ENCODE data around the gene CLDN14.

Gene CLDN14

DNA sequence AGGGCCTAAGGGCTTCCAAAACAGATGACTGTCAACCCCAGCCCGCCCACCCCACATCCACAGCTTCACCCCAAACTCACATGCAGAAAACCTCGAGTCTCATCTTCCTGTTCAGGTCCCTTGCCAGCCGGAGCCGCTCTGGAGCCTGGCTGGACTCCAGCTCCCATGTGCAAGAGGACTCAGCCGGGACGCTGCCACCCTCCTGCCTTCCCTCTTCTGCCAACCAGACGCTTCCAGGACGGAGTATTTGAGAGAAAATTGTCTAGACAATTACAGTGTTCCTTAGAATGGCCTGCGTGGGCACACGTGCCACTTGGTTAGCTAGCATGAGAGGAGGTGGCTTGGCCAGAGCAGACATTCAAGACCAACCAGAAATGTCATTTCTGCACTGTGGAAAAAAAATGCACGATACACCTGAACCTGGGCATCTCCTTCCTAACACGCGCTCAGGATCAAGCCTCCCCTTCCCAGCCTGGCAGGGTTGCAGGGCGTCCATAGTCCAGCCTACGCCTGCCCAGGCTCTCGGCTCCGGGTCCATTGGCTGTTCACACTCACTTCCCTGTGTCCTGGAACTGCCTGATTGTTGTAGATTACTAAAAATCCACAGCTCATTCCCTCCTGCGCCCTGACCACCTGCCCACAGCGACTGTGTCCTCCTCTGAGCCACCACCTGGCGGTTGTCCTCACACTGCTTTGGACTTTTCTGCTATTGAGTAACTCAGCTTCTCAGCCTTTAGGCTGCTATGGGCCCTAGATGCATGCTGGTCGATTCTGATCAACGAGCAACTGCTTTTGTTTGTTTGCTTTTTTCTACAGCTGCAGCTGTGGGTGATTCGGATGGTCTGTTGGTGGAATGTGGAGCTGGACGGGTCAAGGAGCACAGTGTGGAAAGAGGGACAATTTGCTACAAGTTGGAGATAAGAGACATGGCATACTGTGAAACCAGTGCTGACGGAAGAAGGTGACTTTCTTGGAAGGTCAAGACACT is at the start of gene CLDN14:
Gene CLDN14, minus strand, starts transcription at position 708 of the 988 bp plus-strand sequence. CDS start 18,427 bp downstream, outside the sequence.
- TF ChIP-seq CTCF (IDR thresholded peaks at IDR 0.05; ENCODE audit: insufficient read depth, missing control alignments): no peak
- DNase-seq (ENCODE audit: insufficient read length, low spot score) (no peak), FAIRE-seq (no peak)

GRCh38 chr21:36528716-36529115 is 48.8 kb upstream of the CLDN14 start:
- TF ChIP-seq CTCF (IDR thresholded peaks at IDR 0.05; ENCODE audit: insufficient read depth, missing control alignments): no peak
- DNase-seq (ENCODE audit: insufficient read length, low spot score) (no peak), FAIRE-seq (no peak)

GRCh38 chr21:36527317-36527716 is 47.4 kb upstream of the CLDN14 start:
- DNase-seq (ENCODE audit: insufficient read length, low spot score) (no peak), FAIRE-seq (no peak)
- no peak for TF ChIP-seq CTCF (IDR thresholded peaks at IDR 0.05; ENCODE audit: insufficient read depth, missing control alignments)

- no peak for TF ChIP-seq CTCF (IDR thresholded peaks at IDR 0.05; ENCODE audit: insufficient read depth, missing control alignments)
- FAIRE-seq (no peak), DNase-seq (ENCODE audit: insufficient read length, low spot score) (no peak)
Observed at GRCh38 chr21:36526104-36526503, 46.2 kb upstream of the CLDN14 start.

GRCh38 chr21:36524477-36524876 is 44.6 kb upstream of the CLDN14 start:
- DNase-seq (ENCODE audit: insufficient read length, low spot score): no peak
- TF ChIP-seq CTCF (IDR thresholded peaks at IDR 0.05; ENCODE audit: insufficient read depth, missing control alignments): no peak
- FAIRE-seq: no peak

- FAIRE-seq: no peak
- TF ChIP-seq CTCF (IDR thresholded peaks at IDR 0.05; ENCODE audit: insufficient read depth, missing control alignments): no peak
Observed at GRCh38 chr21:36522219-36522808, 42.4 kb upstream of the CLDN14 start.

More at GRCh38 chr21:36522219-36522808, 42.4 kb upstream of the CLDN14 start:
- DNase-seq (ENCODE audit: insufficient read length, low spot score): no peak
